Lower leg skin (tissue), 4 donors: ENCODE measurements around the gene F2RL3. TPM values are rescaled to one million over a fixed set of nuclear protein-coding genes. Genes with fewer than 3 reads are reported as not detected.

Experiments used
- DNase-seq, 2 donors: peaks; one replicate each; pipeline ENCODE4 v3.0.0-alpha.2; 2019; ENCODE audit warnings: low spot score in 2 of 2
- H3K4me3 ChIP-seq: fragments of 200-600 bp; sonication (generic); 2 replicates; pipeline ENCODE4 v1.5.1; 2017; ENCODE audit warnings: mild to moderate bottlenecking, low read depth; ENCODE audit not compliant: poor library complexity, severe bottlenecking
- CTCF ChIP-seq, 3 donors: fragments of 450-650 bp; IDR thresholded peaks; one replicate each; pipeline ENCODE4 v1.5.1; 2016; ENCODE audit warnings: antibody characterized with exemption in 3 of 3, mild to moderate bottlenecking in 3 of 3, moderate library complexity in 2 of 3
- POLR2A ChIP-seq, 2 donors: fragments of 450-650 bp; IDR thresholded peaks; one replicate each; pipeline ENCODE4 v1.6.1; 2016 to 2017; ENCODE audit warnings: antibody characterized with exemption in 2 of 2, mild to moderate bottlenecking in 1 of 2, moderate library complexity in 1 of 2
- WGBS, 2 donors: methylation state at CpG; one replicate each; pipeline ENCODE4 v1.1.5; 2018; 5-methylcytosine and 5-hydroxymethylcytosine counted together
- intact Hi-C: fragments of 100-400 bp; cut with DNase I; formaldehyde crosslinking; loops from one replicate; pipeline ENCODE4 v1.15.0; 2023; ENCODE audit warnings: low total_unique reads
- total RNA-seq, 4 donors: library from RNA; depleted of rRNA; stranded (reverse); fragments of >200 nt; gene quantifications; one replicate each; pipeline ENCODE4 v1.1.0, GENCODE V29; 2016

Gene F2RL3
- total RNA-seq, 4 donors from 2014 or later: 3.7 to 11.0 (median 5.6) TPM

- 71 to 88% methylated on average over 14 to 19 of the region's 19 CpGs for WGBS, 2 donors
- TF ChIP-seq CTCF (IDR thresholded peaks at IDR 0.05) (no peak), POLR2A (IDR thresholded peaks at IDR 0.05) (no peak)
- no peak overlapping the region for H3K4me3 ChIP-seq
- intact Hi-C loops: no loop called here
- DNase-seq: no peak
Measured at GRCh38 chr19:16892868-16893685, 4.3 kb downstream of the F2RL3 start.

GRCh38 chr19:16893686-16893989 lies 4.8 kb downstream of the F2RL3 start:
- TF ChIP-seq POLR2A (IDR thresholded peaks at IDR 0.05) (no peak), CTCF (IDR thresholded peaks at IDR 0.05) (no peak)
- intact Hi-C loops: no loop called here
- 50 to 57% methylated on average over 11 to 14 of the region's 14 CpGs for WGBS, 2 donors
- no peak for DNase-seq
- no peak overlapping the region for H3K4me3 ChIP-seq

GRCh38 chr19:16894080-16894479 lies 5.3 kb downstream of the F2RL3 start:
- 79 to 81% methylated on average over 6 to 7 of the region's 7 CpGs for WGBS, 2 donors
- TF ChIP-seq POLR2A (IDR thresholded peaks at IDR 0.05) (no peak), CTCF (IDR thresholded peaks at IDR 0.05) (no peak)
- no peak overlapping the region for H3K4me3 ChIP-seq
- intact Hi-C loops: no loop called here
- DNase-seq: no peak

- no peak overlapping the region for H3K4me3 ChIP-seq
- WGBS, 2 donors: 51% methylated on average over 26 to 29 of the region's 30 CpGs
- no peak for DNase-seq
- no peak for TF ChIP-seq CTCF (IDR thresholded peaks at IDR 0.05)
- TF ChIP-seq POLR2A (IDR thresholded peaks at IDR 0.05): no peak
- intact Hi-C loops: no loop called here
Measured at GRCh38 chr19:16895467-16896145, 6.8 kb downstream of the F2RL3 start.

- TF ChIP-seq CTCF (IDR thresholded peaks at IDR 0.05): no peak
- no peak for TF ChIP-seq POLR2A (IDR thresholded peaks at IDR 0.05)
- 2 to 4% methylated on average over 26 to 49 of the region's 66 CpGs for WGBS, 2 donors
- peak overlapping the region; percentile 54 for H3K4me3 ChIP-seq
- intact Hi-C loops: no loop called here
- DNase-seq: no peak
Measured at GRCh38 chr19:16896146-16897028, 7.6 kb downstream of the F2RL3 start.
